AG04450 (cell line): Measurements from ENCODE around the gene TSR3. TPM values are rescaled to one million over a fixed set of nuclear protein-coding genes. Genes with fewer than 3 reads are reported as not detected.
A peak's percentile ranks its signal among the peaks of the same experiment; 100 is the strongest.

Experiments
- CTCF ChIA-PET: fragments of 300-600, 350-600 bp; formaldehyde crosslinking; extraction: SDS; loops from one replicate; lab custom pipeline; 2022; ENCODE audit warnings: antibody characterized with exemption, inconsistent platforms; lab: Charles Lee
- POLR2A ChIA-PET: fragments of 350-600 bp; formaldehyde crosslinking; extraction: SDS; loops from one replicate; lab custom pipeline; 2021; ENCODE audit warnings: antibody characterized with exemption, inconsistent platforms; lab: Yijun Ruan, JAX
- DNase-seq: peaks from one replicate; pipeline ENCODE4 v3.0.0-alpha.2; 2011; ENCODE audit warnings: low read depth, low spot score
- H3K27ac ChIP-seq: one replicate; pipeline ENCODE4 v1.5.1; 2012; ENCODE audit warnings: low read depth, low read length, control low read depth
- H3K27me3 ChIP-seq: one replicate; pipeline ENCODE4 v1.6.0; 2012; ENCODE audit warnings: low read length; ENCODE audit not compliant: control insufficient read depth, insufficient read depth
- H3K4me3 ChIP-seq: 2 replicates; pipeline ENCODE4 v1.5.1; 2011; ENCODE audit warnings: mild to moderate bottlenecking, low read depth, low read length, control low read depth
- H3K9me3 ChIP-seq: 2 replicates; pipeline ENCODE4 v1.5.1; 2012; ENCODE audit warnings: low read length; ENCODE audit not compliant: control insufficient read depth, insufficient read depth
- CTCF ChIP-seq: IDR thresholded peaks from 2 replicates; pipeline ENCODE4 v1.5.1; 2011; ENCODE audit warnings: low read depth, low read length, control low read depth, inconsistent platforms
- polyA minus RNA-seq: library from RNA; depleted of rRNA, polyadenylated mRNA; stranded (reverse); fragments of >200 nt; gene quantifications from 2 replicates; pipeline ENCODE4 v1.2.3, GENCODE V29; 2011; rRNA and poly(A)+ RNA removed
- polyA plus RNA-seq: library from polyadenylated mRNA; depleted of rRNA; stranded (reverse); fragments of >200 nt; gene quantifications from 2 replicates; pipeline ENCODE4 v1.2.3, GENCODE V29; 2011; rRNA removed

The TSR3 gene
- polyA plus RNA-seq (34.4 and 40.4 TPM in 2 replicates), polyA minus RNA-seq (14.4 and 20.8 TPM in 2 replicates)

- CTCF ChIA-PET, result no interaction called here
- H3K27me3 ChIP-seq, result no peaks in the 10 kb centered on the region
- POLR2A ChIA-PET, result no interaction called here
Observed at GRCh38 chr16:1351582-1352362, at the start of gene TSR3, which contains the start of gene GNPTG. TSS of gene TSR3 (minus strand) at chr16:1351878. CDS start at chr16:1351804, 74 bp downstream. TSS of gene GNPTG (plus strand) at chr16:1351931. CDS start at chr16:1351966, 35 bp downstream.

GRCh38 chr16:1401061-1401757 is 49.5 kb upstream of the TSR3 start:
- ChIA-PET POLR2A (interaction anchor here (0.6 kb wide), 1 partner anchor 78 kb away, joined by 4 read pairs; no protein-coding TSS in a partner anchor), CTCF (no interaction called here)
- no peak for TF ChIP-seq CTCF
- no peak overlapping the region for H3K27ac ChIP-seq
- DNase-seq, result no peak
- no peaks in the 10 kb centered on the region for H3K27me3 ChIP-seq
- H3K9me3 ChIP-seq, result no peaks in the 10 kb centered on the region; the same call in 1 of the 2 replicates
- H3K4me3 ChIP-seq, result no peak overlapping the region

More at GRCh38 chr16:1351582-1352362, at the start of gene TSR3, which contains the start of gene GNPTG:
- Histone ChIP-seq H3K9me3 (peaks cover 3% of the 10 kb centered on the region; the same call in 1 of the 2 replicates), H3K27ac (no peak within 1 kb of the TSS), H3K4me3 (peak within 1 kb of the TSS; percentile 88)
- TF ChIP-seq CTCF, result no peak
- DNase-seq, result peak; percentile 76

- Histone ChIP-seq H3K4me3 (no peak overlapping the region), H3K27ac (no peak overlapping the region), H3K9me3 (no peaks in the 10 kb centered on the region; the same call in 1 of the 2 replicates), H3K27me3 (no peaks in the 10 kb centered on the region)
- ChIA-PET POLR2A (no interaction called here), CTCF (no interaction called here)
- no peak for DNase-seq
- no peak for TF ChIP-seq CTCF
Observed at GRCh38 chr16:1398826-1399581, 47.3 kb upstream of the TSR3 start.

GRCh38 chr16:1398351-1398750 is 46.7 kb upstream of the TSR3 start:
- H3K4me3 ChIP-seq, result no peak overlapping the region
- POLR2A ChIA-PET, result no interaction called here
- H3K27ac ChIP-seq, result no peak overlapping the region
- no peak for TF ChIP-seq CTCF
- H3K27me3 ChIP-seq, result no peaks in the 10 kb centered on the region
- H3K9me3 ChIP-seq, result no peaks in the 10 kb centered on the region; the same call in 1 of the 2 replicates
- CTCF ChIA-PET, result no interaction called here
- DNase-seq, result no peak
